Duodenal mucosa (tissue), 2 donors: ENCODE data around the gene MYBPC2.
"Not testable (repeated sequence)": the region's sequence is repeated elsewhere in the genome, so short reads cannot be mapped to it uniquely, and the experiment has no call there.

Experiments
- H3K27ac ChIP-seq: one replicate; pipeline ENCODE4 v1.7.0; 2013; ENCODE audit warnings: low read depth, low read length
- H3K27me3 ChIP-seq, 2 donors: one replicate each; pipeline ENCODE4 v1.7.0; 2013; ENCODE audit warnings: low read length in 2 of 2, control low read depth in 1 of 2; ENCODE audit not compliant: insufficient read depth in 2 of 2, control insufficient read depth in 1 of 2
- H3K36me3 ChIP-seq, 2 donors: one replicate each; pipeline ENCODE4 v1.7.0; 2013; ENCODE audit warnings: low read length in 2 of 2, control low read depth in 1 of 2; ENCODE audit not compliant: insufficient read depth in 2 of 2, control insufficient read depth in 1 of 2
- H3K4me1 ChIP-seq, 2 donors: one replicate each; pipeline ENCODE4 v1.7.0; 2013; ENCODE audit warnings: low read length in 2 of 2, control low read depth in 1 of 2; ENCODE audit not compliant: insufficient read depth in 2 of 2, control insufficient read depth in 1 of 2
- H3K4me3 ChIP-seq, 2 donors: one replicate each; pipeline ENCODE4 v1.7.0; 2013; ENCODE audit warnings: low read length in 2 of 2, low read depth in 1 of 2
- H3K9ac ChIP-seq, 2 donors: one replicate each; pipeline ENCODE4 v1.7.0; 2013; ENCODE audit warnings: low read length in 2 of 2, low read depth in 1 of 2
- H3K9me3 ChIP-seq, 2 donors: one replicate each; pipeline ENCODE4 v1.7.0; 2013; ENCODE audit warnings: low read length in 2 of 2, control low read depth in 1 of 2; ENCODE audit not compliant: control insufficient read depth in 1 of 2

Gene MYBPC2

GRCh38 chr19:50432221-50433028 lies at the start of gene MYBPC2:
MYBPC2 (plus strand) TSS chr19:50432892; CDS start chr19:50432954, 62 bp downstream.
- no peaks in the 10 kb centered on the region for H3K36me3 ChIP-seq
- peaks cover 9 to 13% of the 10 kb centered on the region in 2 donors for H3K4me1 ChIP-seq
- H3K27ac ChIP-seq = no peak within 1 kb of the TSS
- H3K9me3 ChIP-seq = no peaks in the 10 kb centered on the region
- H3K27me3 ChIP-seq = peaks cover 7 to 11% of the 10 kb centered on the region in 2 donors
- peak within 1 kb of the TSS; percentile 77 to 81 for H3K4me3 ChIP-seq
- peak within 1 kb of the TSS; percentile 42 to 66 for H3K9ac ChIP-seq

GRCh38 chr19:50383001-50383851 lies 49.5 kb upstream of the MYBPC2 start:
- peak overlapping the region; percentile 66 to 68 for H3K4me3 ChIP-seq
- peaks cover 9 to 20% of the 10 kb centered on the region in 2 donors for H3K4me1 ChIP-seq
- H3K27ac ChIP-seq = peak overlapping the region; percentile 62
- H3K9ac ChIP-seq = peak overlapping the region; percentile 35 to 48
- no peaks in the 10 kb centered on the region for H3K9me3 ChIP-seq
- peaks cover 30 to 57% of the 10 kb centered on the region in 2 donors for H3K36me3 ChIP-seq
- no peaks in the 10 kb centered on the region for H3K27me3 ChIP-seq

GRCh38 chr19:50383852-50384684 lies 48.6 kb upstream of the MYBPC2 start, which contains the start of gene POLD1:
POLD1 (plus strand) TSS chr19:50384347; CDS start chr19:50398852, 14,505 bp downstream.
- Histone ChIP-seq H3K27me3 (no peaks in the 10 kb centered on the region), H3K27ac (peak within 1 kb of the TSS; percentile 62), H3K4me3 (peak within 1 kb of the TSS; percentile 69 to 93), H3K9me3 (no peaks in the 10 kb centered on the region), H3K4me1 (peaks cover 9 to 20% of the 10 kb centered on the region in 2 donors), H3K36me3 (peaks cover 22 to 49% of the 10 kb centered on the region in 2 donors), H3K9ac (peak within 1 kb of the TSS; percentile 35 to 75)

GRCh38 chr19:50384685-50385535 lies 47.8 kb upstream of the MYBPC2 start:
- peak overlapping the region; percentile 23 to 75 for H3K9ac ChIP-seq
- no peaks in the 10 kb centered on the region for H3K27me3 ChIP-seq
- H3K9me3 ChIP-seq = no peaks in the 10 kb centered on the region
- H3K27ac ChIP-seq = no peak overlapping the region
- H3K4me3 ChIP-seq = peak overlapping the region; percentile 69 to 93
- peaks cover 14 to 41% of the 10 kb centered on the region in 2 donors for H3K36me3 ChIP-seq
- peaks cover 9 to 20% of the 10 kb centered on the region in 2 donors for H3K4me1 ChIP-seq

GRCh38 chr19:50387176-50387867 lies 45.4 kb upstream of the MYBPC2 start:
- Histone ChIP-seq H3K9me3 (no peaks in the 10 kb centered on the region), H3K4me1 (peaks cover 9 to 20% of the 10 kb centered on the region in 2 donors), H3K4me3 (no peak overlapping the region), H3K36me3 (peaks cover 0 to 16% of the 10 kb centered on the region in 2 donors), H3K27ac (no peak overlapping the region), H3K9ac (no peak overlapping the region), H3K27me3 (no peaks in the 10 kb centered on the region)

- Histone ChIP-seq H3K27ac (no peak overlapping the region), H3K9me3 (no peaks in the 10 kb centered on the region), H3K27me3 (no peaks in the 10 kb centered on the region), H3K9ac (no peak overlapping the region), H3K4me3 (no peak overlapping the region), H3K36me3 (peaks cover 0 to 11% of the 10 kb centered on the region in 2 donors), H3K4me1 (peaks cover 9 to 20% of the 10 kb centered on the region in 2 donors)
These were observed 44.8 kb upstream of the MYBPC2 start for GRCh38 chr19:50387868-50388245.

- H3K36me3 ChIP-seq, H3K9ac ChIP-seq, H3K9me3 ChIP-seq, H3K4me3 ChIP-seq, H3K4me1 ChIP-seq, H3K27ac ChIP-seq, H3K27me3 ChIP-seq: not testable (repeated sequence)
These were observed 42.4 kb upstream of the MYBPC2 start for GRCh38 chr19:50390295-50390694.

GRCh38 chr19:50390952-50391351 lies 41.7 kb upstream of the MYBPC2 start:
- H3K4me3 ChIP-seq, H3K9ac ChIP-seq, H3K27me3 ChIP-seq, H3K36me3 ChIP-seq, H3K27ac ChIP-seq, H3K9me3 ChIP-seq, H3K4me1 ChIP-seq: not testable (repeated sequence)
